ENCODE measurements around the gene INSM1.

- TF ChIP-seq CTCF (IDR thresholded peaks at IDR 0.05) = no peak
- no peak for TF ChIP-seq POLR2A (IDR thresholded peaks at IDR 0.05)
These were observed 2.3 kb upstream of the INSM1 start for GRCh38 chr20:20365480-20366161.
